Spleen (tissue), 7 donors: ENCODE data around the gene CCL8.

Experiments used
- POLR2A ChIP-seq, 3 donors: fragments of 450-650 bp; IDR thresholded peaks; one replicate each; pipeline ENCODE4 v1.5.1; 2017; ENCODE audit warnings: antibody characterized with exemption in 3 of 3, mild to moderate bottlenecking in 1 of 3
- POLR2AphosphoS5 ChIP-seq, 3 donors: sonication (generic); formaldehyde crosslinking; IDR thresholded peaks; one replicate each; pipeline ENCODE4 v1.5.1; 2017; ENCODE audit warnings: antibody characterized with exemption in 3 of 3
- TF ChIP-seq, protein P1 (sequence below), 11 experiments: fragments of 200-600 bp in 7 of 11; fragments of 450-650 bp in 4 of 11; sonication (generic) in 4 of 11; IDR thresholded peaks in 8 of 11; conservative IDR thresholded peaks in 3 of 11; 1 replicate in 7 of 11; 2 replicates in 4 of 11; pipeline versions ENCODE4 v1.4.0 to v1.8.0; 2016 to 2021; ENCODE audit warnings: antibody characterized with exemption in 11 of 11, inconsistent platforms in 4 of 11, mild to moderate bottlenecking in 1 of 11
- donor health status: DM: no; HTN: no; CAD: no; lungs with moderate emphysema.
- donor health status: DM: no; HTN: no; CAD: no.
- donor health status: DM: no; HTN: no; CAD: no.

DNA sequence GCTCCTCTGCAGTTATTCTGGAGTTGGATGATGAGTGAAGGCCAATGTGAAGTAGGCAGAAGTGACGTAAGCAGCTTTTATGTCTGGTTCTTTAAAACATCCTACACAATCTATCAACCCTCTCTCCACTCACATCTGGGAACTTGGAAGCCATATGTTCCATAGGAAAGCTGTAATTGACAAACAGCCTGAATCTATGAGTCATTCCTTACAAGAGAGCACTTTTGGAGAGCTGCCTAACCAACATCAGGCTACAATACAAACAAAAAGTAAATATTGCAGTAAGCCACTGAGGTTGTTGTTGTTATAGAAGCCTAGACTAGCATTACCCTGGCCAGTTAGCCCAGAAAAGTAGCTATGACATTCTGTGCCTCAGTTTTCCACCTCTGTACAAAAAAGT is 43.4 kb upstream of the CCL8 start:
- TF ChIP-seq, protein P1, sequence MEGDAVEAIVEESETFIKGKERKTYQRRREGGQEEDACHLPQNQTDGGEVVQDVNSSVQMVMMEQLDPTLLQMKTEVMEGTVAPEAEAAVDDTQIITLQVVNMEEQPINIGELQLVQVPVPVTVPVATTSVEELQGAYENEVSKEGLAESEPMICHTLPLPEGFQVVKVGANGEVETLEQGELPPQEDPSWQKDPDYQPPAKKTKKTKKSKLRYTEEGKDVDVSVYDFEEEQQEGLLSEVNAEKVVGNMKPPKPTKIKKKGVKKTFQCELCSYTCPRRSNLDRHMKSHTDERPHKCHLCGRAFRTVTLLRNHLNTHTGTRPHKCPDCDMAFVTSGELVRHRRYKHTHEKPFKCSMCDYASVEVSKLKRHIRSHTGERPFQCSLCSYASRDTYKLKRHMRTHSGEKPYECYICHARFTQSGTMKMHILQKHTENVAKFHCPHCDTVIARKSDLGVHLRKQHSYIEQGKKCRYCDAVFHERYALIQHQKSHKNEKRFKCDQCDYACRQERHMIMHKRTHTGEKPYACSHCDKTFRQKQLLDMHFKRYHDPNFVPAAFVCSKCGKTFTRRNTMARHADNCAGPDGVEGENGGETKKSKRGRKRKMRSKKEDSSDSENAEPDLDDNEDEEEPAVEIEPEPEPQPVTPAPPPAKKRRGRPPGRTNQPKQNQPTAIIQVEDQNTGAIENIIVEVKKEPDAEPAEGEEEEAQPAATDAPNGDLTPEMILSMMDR (IDR thresholded peaks at IDR 0.05 in 8 of 11, conservative IDR thresholded peaks at IDR 0.05 in 3 of 11), result no peak
- no peak for TF ChIP-seq POLR2A (IDR thresholded peaks at IDR 0.05)
- no peak for TF ChIP-seq POLR2AphosphoS5 (IDR thresholded peaks at IDR 0.05)
